Neuronal stem cell (in vitro differentiated cells): ENCODE measurements around the gene SMARCAL1.

Experiments used
- DNase-seq: peaks from one replicate; pipeline ENCODE4 v3.0.0-alpha.2; 2013; ENCODE audit warnings: low spot score
- H2AFZ ChIP-seq: one replicate; pipeline ENCODE4 v1.6.1; 2013; ENCODE audit warnings: mild to moderate bottlenecking, low read length, inconsistent platforms
- H2AK5ac ChIP-seq: 2 replicates; pipeline ENCODE4 v1.6.1; 2013; ENCODE audit warnings: low read depth, mild to moderate bottlenecking, inconsistent platforms, low read length, moderate library complexity, mixed read lengths
- H2BK120ac ChIP-seq: 2 replicates; pipeline ENCODE4 v1.6.1; 2013; ENCODE audit warnings: low read depth, mild to moderate bottlenecking, inconsistent platforms, low read length, moderate library complexity, mixed read lengths
- H2BK12ac ChIP-seq: one replicate; pipeline ENCODE4 v1.6.1; 2013; ENCODE audit warnings: low read length, inconsistent platforms
- H2BK15ac ChIP-seq: 2 replicates; pipeline ENCODE4 v1.6.1; 2013; ENCODE audit warnings: mild to moderate bottlenecking, low read length, inconsistent platforms, mixed read lengths
- H2BK5ac ChIP-seq: one replicate; pipeline ENCODE4 v1.6.1; 2013; ENCODE audit warnings: inconsistent platforms, mild to moderate bottlenecking, low read length, moderate library complexity
- H3K14ac ChIP-seq: one replicate; pipeline ENCODE4 v1.6.1; 2013; ENCODE audit warnings: low read length, inconsistent platforms
- H3K18ac ChIP-seq: 2 replicates; pipeline ENCODE4 v1.6.1; 2013; ENCODE audit warnings: low read length, inconsistent platforms
- H3K23ac ChIP-seq: 2 replicates; pipeline ENCODE4 v1.6.1; 2013; ENCODE audit warnings: low read depth, mild to moderate bottlenecking, mixed read lengths, low read length, inconsistent platforms; ENCODE audit not compliant: poor library complexity
- H3K27ac ChIP-seq: replicated peaks from 3 replicates; pipeline ENCODE4 v1.5.1; 2013; ENCODE audit warnings: low read length, inconsistent platforms
- H3K27me3 ChIP-seq, 3 experiments: 2 replicates each; pipeline ENCODE4 v1.6.1; 2013; ENCODE audit warnings: low read length in 3 of 3, mild to moderate bottlenecking in 2 of 3, inconsistent platforms in 1 of 3, low read depth in 1 of 3, mixed read lengths in 1 of 3, moderate library complexity in 1 of 3; ENCODE audit not compliant: control insufficient read depth in 3 of 3, insufficient read depth in 3 of 3
- H3K36me3 ChIP-seq, 2 donors: replicated peaks in 1 of 2; 2 replicates each; pipeline ENCODE4 v1.6.1; 2013; ENCODE audit warnings: low read length in 2 of 2; ENCODE audit not compliant: control insufficient read depth in 2 of 2, insufficient read depth in 2 of 2
- H3K4ac ChIP-seq: 2 replicates; pipeline ENCODE4 v1.6.1; 2013; ENCODE audit warnings: inconsistent platforms, mild to moderate bottlenecking, low read length, moderate library complexity
- H3K4me1 ChIP-seq, 2 donors: 1 replicate in 1 of 2; 2 replicates in 1 of 2; pipeline ENCODE4 v1.6.1; 2013; ENCODE audit warnings: low read length in 2 of 2, low read depth in 1 of 2; ENCODE audit not compliant: control insufficient read depth in 2 of 2, insufficient read depth in 1 of 2
- H3K4me2 ChIP-seq: one replicate; pipeline ENCODE4 v1.6.1; 2013; ENCODE audit warnings: mild to moderate bottlenecking, low read length, inconsistent platforms; ENCODE audit not compliant: insufficient read depth, poor library complexity, severe bottlenecking
- H3K4me3 ChIP-seq, 2 donors: 2 replicates each; pipeline ENCODE4 v1.5.1; 2013; ENCODE audit warnings: low read length in 2 of 2, mild to moderate bottlenecking in 2 of 2, inconsistent platforms in 1 of 2, moderate library complexity in 1 of 2
- H3K79me1 ChIP-seq: one replicate; pipeline ENCODE4 v1.6.1; 2013; ENCODE audit warnings: low read depth, mild to moderate bottlenecking, inconsistent platforms, low read length, moderate library complexity
- H3K9ac ChIP-seq: one replicate; pipeline ENCODE4 v1.6.1; 2013; ENCODE audit warnings: mild to moderate bottlenecking, low read depth, low read length, inconsistent platforms; ENCODE audit not compliant: poor library complexity
- H3K9me3 ChIP-seq, 2 donors: replicated peaks in 1 of 2; 2 replicates each; pipeline versions ENCODE3 to v1.6.1; 2013; ENCODE audit warnings: low read length in 2 of 2, mild to moderate bottlenecking in 2 of 2, inconsistent platforms in 1 of 2, low read depth in 1 of 2, mixed read lengths in 1 of 2, moderate library complexity in 1 of 2; ENCODE audit not compliant: control insufficient read depth in 2 of 2, insufficient read depth in 1 of 2
- H4K8ac ChIP-seq: one replicate; pipeline ENCODE4 v1.6.1; 2013; ENCODE audit warnings: low read depth, mild to moderate bottlenecking, inconsistent platforms, low read length, moderate library complexity
- H4K91ac ChIP-seq: one replicate; pipeline ENCODE4 v1.6.1; 2013; ENCODE audit warnings: low read length, low read depth, mild to moderate bottlenecking, inconsistent platforms; ENCODE audit not compliant: poor library complexity
- WGBS, 2 donors: extraction: QIAGEN DNeasy Blood & Tissue Kit; methylation state at CpG; one replicate each; pipeline ENCODE4 v1.1.7; 2013; ENCODE audit warnings: missing lambda C conversion rate in 2 of 2, mixed read lengths in 1 of 2; ENCODE audit not compliant: insufficient read length in 2 of 2, insufficient replicate concordance in 1 of 2; ENCODE audit errors: extremely low coverage in 2 of 2; 5-methylcytosine and 5-hydroxymethylcytosine counted together

The SMARCAL1 gene

DNA sequence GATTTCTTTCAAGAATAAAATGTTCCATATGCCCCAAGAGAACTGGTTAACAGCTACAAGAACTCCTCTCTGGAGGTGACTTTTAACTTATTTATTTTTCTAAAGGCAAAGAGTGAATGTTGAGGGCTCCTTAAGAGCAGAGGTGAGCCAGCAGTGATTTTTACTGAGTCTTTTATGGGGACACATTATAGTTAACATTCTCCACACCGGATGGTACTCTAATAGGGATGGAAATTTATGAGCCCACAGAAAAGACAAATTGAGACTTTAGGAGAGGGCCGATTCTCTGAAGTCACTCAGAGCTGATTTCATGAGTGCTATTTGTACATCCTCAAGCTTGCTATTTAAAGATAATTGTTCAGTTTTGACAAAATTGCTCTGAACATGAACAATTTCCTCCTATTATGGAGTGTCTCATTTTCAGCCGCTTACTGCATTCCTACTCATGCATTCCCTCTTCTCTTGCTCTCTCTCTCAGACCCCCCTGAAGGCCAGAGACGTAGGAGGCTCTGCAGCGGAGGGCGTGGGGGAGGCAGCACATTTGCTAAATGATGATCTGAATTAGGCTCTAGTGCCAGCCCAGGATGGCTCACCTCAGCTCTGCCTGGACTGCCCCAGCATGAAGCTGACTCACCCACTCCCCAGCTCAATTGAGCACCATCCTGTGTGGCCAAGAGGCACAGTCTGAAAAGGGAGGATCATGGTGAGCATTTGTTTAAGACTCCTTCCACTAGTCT, 80.5 kb downstream of the SMARCAL1 start:
- no peaks in the 10 kb centered on the region for H3K9me3 ChIP-seq
- no CpG with 5 or more reads among the region's 6 CpGs for WGBS, 2 donors
- H3K4ac ChIP-seq, result no peak overlapping the region
- no peak overlapping the region for H2AFZ ChIP-seq
- peak overlapping the region; percentile 64 for H3K9ac ChIP-seq
- H3K27me3 ChIP-seq, result no peaks in the 10 kb centered on the region
- H3K79me1 ChIP-seq, result peaks cover 2% of the 10 kb centered on the region
- H3K23ac ChIP-seq, result no peak overlapping the region
- no peak overlapping the region for H4K91ac ChIP-seq
- DNase-seq, result no peak
- no peak overlapping the region for H3K14ac ChIP-seq
- no peak overlapping the region for H3K4me3 ChIP-seq
- H2BK120ac ChIP-seq, result no peak overlapping the region
- no peak overlapping the region for H4K8ac ChIP-seq
- H3K36me3 ChIP-seq, result no peaks in the 10 kb centered on the region
- H3K18ac ChIP-seq, result no peak overlapping the region
- no peak overlapping the region for H2BK5ac ChIP-seq
- no peak overlapping the region for H2BK15ac ChIP-seq
- H2AK5ac ChIP-seq, result no peak overlapping the region
- H3K27ac ChIP-seq, result no peak overlapping the region
- H2BK12ac ChIP-seq, result no peak overlapping the region
- peaks cover 11 to 13% of the 10 kb centered on the region in 2 donors for H3K4me1 ChIP-seq
- no peak overlapping the region for H3K4me2 ChIP-seq

DNA sequence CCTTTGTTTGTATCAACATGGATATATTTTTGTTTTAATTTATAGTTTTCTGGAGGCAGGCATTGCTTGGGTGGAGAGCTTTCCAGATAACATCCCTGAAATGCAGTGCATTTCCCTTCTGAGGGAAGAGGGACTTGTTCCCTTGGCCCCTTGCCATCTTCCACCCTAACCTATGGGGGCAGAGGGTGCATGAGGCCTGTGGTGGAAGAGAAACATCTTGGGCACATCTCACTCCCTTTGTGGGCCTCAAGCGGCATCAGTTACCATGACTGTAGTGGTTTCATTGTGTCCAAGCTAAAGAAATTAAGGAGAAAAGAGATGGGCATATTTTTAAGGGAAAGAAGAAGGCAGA, 81.0 kb downstream of the SMARCAL1 start:
- H3K36me3 ChIP-seq, result no peaks in the 10 kb centered on the region
- no peaks in the 10 kb centered on the region for H3K9me3 ChIP-seq
- H2BK120ac ChIP-seq, result no peak overlapping the region
- H3K9ac ChIP-seq, result no peak overlapping the region
- H4K8ac ChIP-seq, result no peak overlapping the region
- peaks cover 11 to 15% of the 10 kb centered on the region in 2 donors for H3K4me1 ChIP-seq
- H3K4me2 ChIP-seq, result no peak overlapping the region
- no peak overlapping the region for H3K4ac ChIP-seq
- H3K18ac ChIP-seq, result peak overlapping the region; percentile 5
- no peak overlapping the region for H3K4me3 ChIP-seq
- H3K14ac ChIP-seq, result no peak overlapping the region
- no peak overlapping the region for H3K23ac ChIP-seq
- no peak overlapping the region for H2BK15ac ChIP-seq
- no peak overlapping the region for H2BK12ac ChIP-seq
- no peak overlapping the region for H3K27ac ChIP-seq
- H4K91ac ChIP-seq, result no peak overlapping the region
- DNase-seq, result no peak
- WGBS, 2 donors, result no CpG with 5 or more reads among the region's 1 CpG
- H2AFZ ChIP-seq, result no peak overlapping the region
- H2AK5ac ChIP-seq, result no peak overlapping the region
- no peak overlapping the region for H2BK5ac ChIP-seq
- H3K27me3 ChIP-seq, result no peaks in the 10 kb centered on the region
- H3K79me1 ChIP-seq, result peaks cover 2% of the 10 kb centered on the region

DNA sequence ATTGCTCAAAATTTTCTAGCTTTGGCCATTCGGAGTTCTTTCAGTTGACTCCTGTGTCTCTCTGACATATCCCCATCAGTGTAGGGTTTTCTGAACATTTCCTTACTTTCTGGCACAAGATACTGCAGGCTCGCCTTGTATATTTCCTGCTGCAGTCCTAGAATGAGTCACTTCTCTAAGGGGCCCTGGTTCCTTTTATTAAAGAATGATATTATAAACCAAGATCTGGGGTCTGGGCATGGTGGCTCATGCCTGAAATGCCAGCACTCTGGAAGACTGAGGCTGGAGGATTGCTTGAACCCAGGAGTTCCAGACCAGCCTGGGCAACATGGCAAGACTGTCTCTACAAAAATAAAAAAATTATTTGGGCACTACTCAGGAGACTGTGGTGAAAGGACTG, 83.4 kb downstream of the SMARCAL1 start:
- Histone ChIP-seq H3K9me3 (no peaks in the 10 kb centered on the region), H2BK120ac (no peak overlapping the region), H3K18ac (no peak overlapping the region), H2BK12ac (no peak overlapping the region), H3K36me3 (peaks cover 6 to 16% of the 10 kb centered on the region in 2 donors), H3K4me2 (no peak overlapping the region), H3K27me3 (no peaks in the 10 kb centered on the region), H3K14ac (no peak overlapping the region), H4K91ac (no peak overlapping the region), H2BK5ac (no peak overlapping the region), H3K79me1 (peaks cover 2% of the 10 kb centered on the region), H4K8ac (no peak overlapping the region), H2BK15ac (no peak overlapping the region), H3K9ac (no peak overlapping the region), H3K23ac (no peak overlapping the region), H2AK5ac (no peak overlapping the region), H3K27ac (no peak overlapping the region), H3K4ac (no peak overlapping the region), H2AFZ (no peak overlapping the region), H3K4me1 (peaks cover 21 to 22% of the 10 kb centered on the region in 2 donors), H3K4me3 (no peak overlapping the region)
- no CpG with 5 or more reads among the region's 2 CpGs for WGBS, 2 donors
- DNase-seq, result no peak

DNA sequence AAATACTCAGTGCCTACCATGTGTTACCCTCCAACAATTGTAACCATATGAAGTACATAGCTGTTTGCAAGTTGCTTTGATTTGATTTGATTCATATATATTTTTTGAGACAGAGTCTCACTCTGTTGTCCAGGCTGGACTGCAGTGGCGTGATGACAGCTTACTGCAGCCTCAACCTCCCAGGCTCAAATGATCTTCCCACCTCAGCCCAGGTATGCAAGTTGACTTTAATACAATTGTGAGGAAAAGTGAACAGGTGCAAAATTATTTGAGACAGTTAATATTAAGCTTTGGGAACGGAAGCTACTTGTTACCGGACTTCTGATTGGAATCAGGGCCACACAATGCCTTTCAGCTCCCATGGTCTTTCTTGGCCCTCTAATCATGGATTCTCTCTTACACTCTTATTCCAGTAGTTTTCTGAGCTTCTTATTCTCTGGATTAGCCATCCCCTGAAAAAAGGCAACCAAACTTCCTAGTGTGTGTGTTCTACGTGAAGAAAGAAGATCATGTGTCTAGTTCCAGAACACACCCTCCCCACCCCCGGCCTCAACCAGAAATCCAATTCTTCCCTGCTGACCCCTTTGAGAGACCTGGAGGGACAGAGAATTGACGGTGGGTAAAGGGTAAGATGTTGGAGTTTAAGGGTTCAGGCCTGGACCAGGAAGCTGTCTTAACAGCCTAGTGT, 85.2 kb downstream of the SMARCAL1 start:
- Histone ChIP-seq H2AFZ (peak overlapping the region; percentile 84), H3K18ac (peak overlapping the region; percentile 7), H3K4me1 (peaks cover 14 to 15% of the 10 kb centered on the region in 2 donors), H3K27me3 (no peaks in the 10 kb centered on the region), H3K36me3 (peaks cover 11 to 34% of the 10 kb centered on the region in 2 donors), H3K4me3 (peak overlapping the region in 1 of 2 donors; percentile 79), H2BK120ac (no peak overlapping the region), H2AK5ac (no peak overlapping the region), H3K23ac (no peak overlapping the region), H2BK12ac (no peak overlapping the region), H4K8ac (no peak overlapping the region), H3K79me1 (peaks cover 2% of the 10 kb centered on the region), H2BK5ac (no peak overlapping the region), H3K4me2 (peak overlapping the region; percentile 54), H3K9ac (peak overlapping the region; percentile 32), H4K91ac (no peak overlapping the region), H3K4ac (no peak overlapping the region), H3K14ac (no peak overlapping the region), H3K27ac (no peak overlapping the region), H3K9me3 (no peaks in the 10 kb centered on the region), H2BK15ac (no peak overlapping the region)
- no peak for DNase-seq
- WGBS, 2 donors, result no CpG with 5 or more reads among the region's 6 CpGs
